Breast epithelium (tissue), 4 donors: ENCODE data around the gene GNG7. TPM values are rescaled to one million over a fixed set of nuclear protein-coding genes. Genes with fewer than 3 reads are reported as not detected.
"Not testable (repeated sequence)": the region's sequence is repeated elsewhere in the genome, so short reads cannot be mapped to it uniquely, and the experiment has no call there.

ENCODE experiments used
- DNase-seq, 2 donors: peaks; one replicate each; pipeline ENCODE4 v3.0.0-alpha.2; 2019; ENCODE audit warnings: low spot score in 2 of 2
- H3K27ac ChIP-seq, 2 donors: fragments of 200-600 bp; sonication (generic) in 1 of 2; one replicate each; pipeline ENCODE4 v1.5.1; 2016 to 2019; ENCODE audit warnings: mild to moderate bottlenecking in 1 of 2
- H3K27me3 ChIP-seq, 2 donors: fragments of 200-600 bp; sonication (generic) in 1 of 2; one replicate each; pipeline versions ENCODE4 v1.5.1 to v1.6.0; 2017 to 2019; ENCODE audit warnings: control low read depth in 1 of 2, mild to moderate bottlenecking in 1 of 2
- H3K36me3 ChIP-seq: fragments of 200-600 bp; one replicate; pipeline ENCODE4 v1.5.1; 2019
- H3K4me1 ChIP-seq, 2 donors: fragments of 200-600 bp; sonication (generic); one replicate each; pipeline ENCODE4 v1.5.1; 2016 to 2019; ENCODE audit warnings: control low read depth in 1 of 2
- H3K4me3 ChIP-seq, 3 donors: fragments of 200-600 bp; sonication (generic); 1 replicate in 2 of 3; 2 replicates in 1 of 3; pipeline ENCODE4 v1.5.1; 2016 to 2019; ENCODE audit warnings: mild to moderate bottlenecking in 3 of 3, moderate library complexity in 2 of 3
- H3K9me3 ChIP-seq, 2 donors: fragments of 200-600 bp; sonication (generic) in 1 of 2; one replicate each; pipeline ENCODE4 v1.5.1; 2016 to 2019; ENCODE audit warnings: control low read depth in 1 of 2
- CTCF ChIP-seq, 3 donors: fragments of 450-650 bp; IDR thresholded peaks; one replicate each; pipeline ENCODE4 v1.5.1; 2016 to 2017; ENCODE audit warnings: antibody characterized with exemption in 3 of 3, mild to moderate bottlenecking in 3 of 3, moderate library complexity in 3 of 3
- POLR2A ChIP-seq: fragments of 450-650 bp; IDR thresholded peaks from one replicate; pipeline ENCODE4 v1.6.1; 2016; ENCODE audit warnings: antibody characterized with exemption, mild to moderate bottlenecking, moderate library complexity
- POLR2AphosphoS5 ChIP-seq, 3 donors: sonication (generic); formaldehyde crosslinking; IDR thresholded peaks; one replicate each; pipeline ENCODE4 v1.6.1; 2017; ENCODE audit warnings: antibody characterized with exemption in 3 of 3
- intact Hi-C: fragments of 100-400 bp; cut with DNase I; formaldehyde crosslinking; loops from one replicate; pipeline ENCODE4 v1.15.1; 2023; ENCODE audit warnings: low total_unique reads
- total RNA-seq, 3 donors: library from RNA; depleted of rRNA; stranded (reverse); fragments of >200 nt; gene quantifications; one replicate each; pipeline ENCODE4 v1.1.0, GENCODE V29; 2016

GNG7 gene
- total RNA-seq, 3 donors from 2014 or later: 1.6 to 7.8 (median 4.3) TPM

- no peak for TF ChIP-seq POLR2A
- peak in 1 of 3 donors; percentile 8 for TF ChIP-seq POLR2AphosphoS5 (IDR thresholded peaks at IDR 0.05)
- TF ChIP-seq CTCF (IDR thresholded peaks at IDR 0.05): no peak
- intact Hi-C loops: no loop called here
- Histone ChIP-seq H3K27me3 (no peaks in the 10 kb centered on the region), H3K36me3 (no peaks in the 10 kb centered on the region), H3K4me1 (peaks cover 0 to 22% of the 10 kb centered on the region in 2 donors), H3K4me3 (peak overlapping the region; percentile 48 to 70 (median 65)), H3K9me3 (no peaks in the 10 kb centered on the region), H3K27ac (peak overlapping the region; percentile 83 to 95)
- peak; percentile 55 to 73 for DNase-seq
These were observed 207.9 kb downstream of the GNG7 start for GRCh38 chr19:2494447-2495129.

DNA sequence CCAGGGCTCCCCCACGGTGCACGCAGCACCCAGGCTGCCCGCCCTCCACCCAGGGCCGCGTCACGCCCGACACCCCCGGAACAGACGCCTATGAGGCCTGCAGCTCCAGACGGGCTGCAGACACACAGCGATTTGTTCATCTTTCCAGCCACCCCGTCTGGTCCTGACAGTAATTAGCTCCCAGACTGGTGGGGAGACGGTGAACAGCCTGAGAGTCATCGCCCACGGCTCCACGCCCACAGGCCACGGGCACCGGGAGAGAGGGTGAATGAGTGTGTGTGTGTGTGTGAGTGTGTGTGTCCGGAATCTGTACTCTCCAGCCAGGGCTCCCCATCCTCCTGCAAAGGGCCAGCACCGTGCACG is 208.4 kb downstream of the GNG7 start:
- intact Hi-C loops: no loop called here
- Histone ChIP-seq H3K9me3 (no peaks in the 10 kb centered on the region), H3K4me3 (peak overlapping the region; percentile 48 to 70 (median 65)), H3K27ac (peak overlapping the region in 1 of 2 donors; percentile 83), H3K4me1 (peaks cover 0 to 26% of the 10 kb centered on the region in 2 donors), H3K27me3 (no peaks in the 10 kb centered on the region), H3K36me3 (no peaks in the 10 kb centered on the region)
- no peak for DNase-seq
- TF ChIP-seq POLR2A: no peak
- no peak for TF ChIP-seq CTCF (IDR thresholded peaks at IDR 0.05)
- TF ChIP-seq POLR2AphosphoS5 (IDR thresholded peaks at IDR 0.05): no peak

DNA sequence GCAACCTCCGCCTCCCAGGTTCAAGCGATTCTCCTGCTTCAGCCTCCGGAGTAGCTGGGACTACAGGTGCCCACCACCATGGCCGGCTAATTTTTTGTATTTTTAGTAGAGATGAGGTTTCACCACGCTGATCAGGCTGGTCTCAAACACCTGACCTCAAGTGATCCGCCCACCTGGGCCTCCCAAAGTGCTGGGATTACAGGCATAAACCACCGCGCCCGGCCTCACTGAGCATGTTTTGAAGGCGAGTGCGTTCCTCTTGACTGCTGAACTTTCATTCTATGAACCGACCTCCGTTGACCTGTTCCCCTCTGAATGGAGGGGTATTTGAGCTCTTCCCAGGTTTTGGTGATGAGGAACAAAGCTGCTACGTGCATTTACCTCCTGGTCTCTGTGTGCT is 209.0 kb downstream of the GNG7 start:
- intact Hi-C loops, H3K9me3 ChIP-seq, H3K27me3 ChIP-seq, H3K36me3 ChIP-seq, H3K27ac ChIP-seq, DNase-seq, H3K4me3 ChIP-seq: not testable (repeated sequence)
- peaks cover 0 to 26% of the 10 kb centered on the region in 2 donors for H3K4me1 ChIP-seq

GRCh38 chr19:2492870-2493269 is 209.6 kb downstream of the GNG7 start:
- Histone ChIP-seq H3K4me1 (peaks cover 0 to 26% of the 10 kb centered on the region in 2 donors), H3K9me3 (no peaks in the 10 kb centered on the region), H3K27ac (peak overlapping the region in 1 of 2 donors; percentile 21), H3K36me3 (no peaks in the 10 kb centered on the region), H3K4me3 (no peak overlapping the region), H3K27me3 (no peaks in the 10 kb centered on the region)
- TF ChIP-seq CTCF (IDR thresholded peaks at IDR 0.05) (no peak), POLR2A (no peak), POLR2AphosphoS5 (IDR thresholded peaks at IDR 0.05) (no peak)
- intact Hi-C loops: no loop called here
- DNase-seq: no peak

GRCh38 chr19:2491130-2491801 is 211.2 kb downstream of the GNG7 start:
- Histone ChIP-seq H3K4me1 (peaks cover 0 to 25% of the 10 kb centered on the region in 2 donors), H3K36me3 (no peaks in the 10 kb centered on the region), H3K4me3 (no peak overlapping the region), H3K27ac (peak overlapping the region in 1 of 2 donors; percentile 33), H3K27me3 (no peaks in the 10 kb centered on the region), H3K9me3 (no peaks in the 10 kb centered on the region)
- intact Hi-C loops: no loop called here
- peak; percentile 64 to 89 for DNase-seq
- TF ChIP-seq POLR2AphosphoS5 (IDR thresholded peaks at IDR 0.05) (peak in 2 of 3 donors; percentile 38 to 63), CTCF (IDR thresholded peaks at IDR 0.05) (no peak)
